HepG2 (cell line): ENCODE results near the gene PCDHGA1. TPM values are rescaled to one million over a fixed set of nuclear protein-coding genes. Genes with fewer than 3 reads are reported as not detected.
A peak's percentile ranks its signal among the peaks of the same experiment; 100 is the strongest.

ENCODE experiments used
- FOXM1 ChIP-seq: sonication (generic); formaldehyde crosslinking; IDR thresholded peaks from 2 replicates; pipeline ENCODE4 v1.5.0; 2020; ENCODE audit warnings: missing genetic modification reagents
- GATAD2A ChIP-seq: IDR thresholded peaks from 2 replicates; pipeline ENCODE4 v1.6.1; 2016
- NCOA5 ChIP-seq: sonication (generic); formaldehyde crosslinking; IDR thresholded peaks from 2 replicates; pipeline ENCODE4 v1.4.0; 2020; ENCODE audit warnings: missing genetic modification reagents
- NFAT5 ChIP-seq: sonication (generic); formaldehyde crosslinking; IDR thresholded peaks from 2 replicates; pipeline ENCODE4 v1.4.0; 2020; ENCODE audit warnings: missing genetic modification reagents
- NR2F2 ChIP-seq: IDR thresholded peaks from 2 replicates; pipeline ENCODE4 v1.6.1; 2012; ENCODE audit warnings: low read depth, inconsistent platforms, borderline replicate concordance
- POLR2AphosphoS2 ChIP-seq: IDR thresholded peaks from 2 replicates; pipeline ENCODE4 v1.6.1; 2011; ENCODE audit warnings: low read depth, low read length, improper control_type of control experiment
- PTBP1 ChIP-seq: fragments of 200-400 bp; formaldehyde crosslinking; IDR thresholded peaks from 2 replicates; pipeline ENCODE4 v1.6.1; 2018; ENCODE audit warnings: low read length, low read depth; ENCODE audit not compliant: poor library complexity, severe bottlenecking
- SAP130 ChIP-seq: IDR thresholded peaks from 2 replicates; pipeline ENCODE4 v1.6.1; 2016; ENCODE audit warnings: low read depth
- SPEN ChIP-seq: sonication (generic); formaldehyde crosslinking; IDR thresholded peaks from 2 replicates; pipeline ENCODE4 v1.5.1; 2020; ENCODE audit warnings: low read depth, mild to moderate bottlenecking, missing genetic modification reagents
- TFDP1 ChIP-seq: IDR thresholded peaks from 2 replicates; pipeline ENCODE4 v1.6.1; 2016; ENCODE audit warnings: missing compliant biosample characterization, missing genetic modification reagents, borderline replicate concordance
- WIZ ChIP-seq: sonication (generic); formaldehyde crosslinking; IDR thresholded peaks from 2 replicates; pipeline ENCODE4 v1.5.1; 2020; ENCODE audit warnings: mild to moderate bottlenecking, missing genetic modification reagents
- ZNF326 ChIP-seq: sonication (generic); formaldehyde crosslinking; IDR thresholded peaks from 2 replicates; pipeline ENCODE4 v1.4.0; 2020; ENCODE audit warnings: missing genetic modification reagents, borderline replicate concordance
- ZNF616 ChIP-seq: sonication (generic); formaldehyde crosslinking; IDR thresholded peaks from 2 replicates; pipeline ENCODE4 v1.5.0; 2020; ENCODE audit warnings: low read depth, mild to moderate bottlenecking, missing genetic modification reagents
- ZNF781 ChIP-seq: sonication (generic); formaldehyde crosslinking; IDR thresholded peaks from 2 replicates; pipeline ENCODE4 v1.5.1; 2020; ENCODE audit warnings: borderline replicate concordance, mild to moderate bottlenecking, missing genetic modification reagents; ENCODE audit errors: not compliant biosample characterization
- ZNF800 ChIP-seq: sonication (generic); formaldehyde crosslinking; IDR thresholded peaks from 2 replicates; pipeline ENCODE4 v1.4.0; 2020; ENCODE audit warnings: missing genetic modification reagents
- ZSCAN30 ChIP-seq: sonication (generic); formaldehyde crosslinking; IDR thresholded peaks from 2 replicates; pipeline ENCODE4 v1.5.0; 2020; ENCODE audit warnings: mild to moderate bottlenecking, missing genetic modification reagents
- polyA plus RNA-seq, 8 experiments: library from polyadenylated mRNA; depleted of rRNA in 3 of 8; stranded (reverse) in 7 of 8; unstranded in 1 of 8; fragments of >200 nt; fragmentation: Illumina TruSeq in 4 of 8; extraction: Trizol in 4 of 8; gene quantifications; 2 replicates each; pipeline versions ENCODE4 v1.2.1 to v1.2.3, GENCODE V29; 2011 to 2016; ENCODE audit warnings: low read depth in 4 of 8, missing spikeins in 1 of 8, mixed read lengths in 1 of 8; ENCODE audit not compliant: insufficient read depth in 1 of 8
- total RNA-seq, 5 experiments: library from RNA; depleted of rRNA; stranded (reverse); fragments of >200 nt; fragmentation: Illumina TruSeq; extraction: Trizol; gene quantifications; 2 replicates each; pipeline ENCODE4 v1.2.3, GENCODE V29; 2016; ENCODE audit warnings: low read depth in 1 of 5
- TF ChIP-seq, protein P1 (sequence below): sonication (generic); formaldehyde crosslinking; IDR thresholded peaks from 2 replicates; pipeline ENCODE4 v1.8.1; 2023; ENCODE audit warnings: mild to moderate bottlenecking, missing genetic modification reagents, borderline replicate concordance
- TF ChIP-seq, protein P2 (sequence below): sonication (generic); formaldehyde crosslinking; IDR thresholded peaks from 2 replicates; pipeline ENCODE4 v1.4.0; 2020; ENCODE audit warnings: missing genetic modification reagents

Gene PCDHGA1
- total and polyA plus RNA-seq, 2 of the 13 experiments (the other 11 are each of a cell fraction or from before 2014, with no cell fraction given), result 0.31 to 0.40 TPM

- TF ChIP-seq ZNF616 (no peak), NR2F2 (no peak), ZNF326 (no peak), TFDP1 (CRISPR knock-in tag) (no peak), ZNF781 (CRISPR knock-in tag) (no peak), ZNF800 (CRISPR knock-in tag) (no peak), NFAT5 (CRISPR knock-in tag) (no peak), WIZ (no peak), FOXM1 (no peak), NCOA5 (CRISPR knock-in tag) (no peak), GATAD2A (CRISPR knock-in tag) (peak; percentile 60), SAP130 (CRISPR knock-in tag) (peak; percentile 53), PTBP1 (no peak), SPEN (CRISPR knock-in tag) (peak; percentile 35; the same call in 1 of the 2 replicates), POLR2AphosphoS2 (no peak), ZSCAN30 (CRISPR knock-in tag) (no peak)
- TF ChIP-seq, protein P1, sequence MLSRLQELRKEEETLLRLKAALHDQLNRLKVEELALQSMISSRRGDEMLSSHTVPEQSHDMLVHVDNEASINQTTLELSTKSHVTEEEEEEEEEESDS (CRISPR knock-in tag), result no peak
- TF ChIP-seq, protein P2, sequence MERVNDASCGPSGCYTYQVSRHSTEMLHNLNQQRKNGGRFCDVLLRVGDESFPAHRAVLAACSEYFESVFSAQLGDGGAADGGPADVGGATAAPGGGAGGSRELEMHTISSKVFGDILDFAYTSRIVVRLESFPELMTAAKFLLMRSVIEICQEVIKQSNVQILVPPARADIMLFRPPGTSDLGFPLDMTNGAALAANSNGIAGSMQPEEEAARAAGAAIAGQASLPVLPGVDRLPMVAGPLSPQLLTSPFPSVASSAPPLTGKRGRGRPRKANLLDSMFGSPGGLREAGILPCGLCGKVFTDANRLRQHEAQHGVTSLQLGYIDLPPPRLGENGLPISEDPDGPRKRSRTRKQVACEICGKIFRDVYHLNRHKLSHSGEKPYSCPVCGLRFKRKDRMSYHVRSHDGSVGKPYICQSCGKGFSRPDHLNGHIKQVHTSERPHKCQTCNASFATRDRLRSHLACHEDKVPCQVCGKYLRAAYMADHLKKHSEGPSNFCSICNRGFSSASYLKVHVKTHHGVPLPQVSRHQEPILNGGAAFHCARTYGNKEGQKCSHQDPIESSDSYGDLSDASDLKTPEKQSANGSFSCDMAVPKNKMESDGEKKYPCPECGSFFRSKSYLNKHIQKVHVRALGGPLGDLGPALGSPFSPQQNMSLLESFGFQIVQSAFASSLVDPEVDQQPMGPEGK (CRISPR knock-in tag), result 0 out of 2 replicates have a peak, but pooled peaks have one; percentile 20
Measured at GRCh38 chr5:141524604-141525597, 194.6 kb downstream of the PCDHGA1 start (continued).
